CD4-positive, alpha-beta memory T cell (primary cell): ENCODE data around the gene STX3. TPM values are rescaled to one million over a fixed set of nuclear protein-coding genes. Genes with fewer than 3 reads are reported as not detected.

ENCODE experiments used
- CTCF ChIA-PET: fragments of 350-600 bp; sonication (Branson Sonifier 250); formaldehyde crosslinking; loops from one replicate; lab custom pipeline; 2021; ENCODE audit warnings: inconsistent platforms; ENCODE audit not compliant: partially characterized antibody; lab: Charles Lee
- POLR2A ChIA-PET: fragments of 350-600 bp; sonication (Branson Sonifier 250); formaldehyde crosslinking; loops from one replicate; lab custom pipeline; 2021; ENCODE audit not compliant: partially characterized antibody; lab: Charles Lee
- DNase-seq, 5 donors: peaks; one replicate each; pipeline versions ENCODE4 v3.0.0 to v3.0.0-alpha.2; 2020 to 2022; ENCODE audit warnings: mixed read lengths in 1 of 5
- H3K27ac ChIP-seq: one replicate; pipeline ENCODE4 v1.7.0; 2013; ENCODE audit warnings: low read depth, low read length
- H3K27me3 ChIP-seq: 2 replicates; pipeline ENCODE4 v1.7.0; 2013; ENCODE audit warnings: mild to moderate bottlenecking, low read length, moderate library complexity; ENCODE audit not compliant: insufficient read depth
- H3K36me3 ChIP-seq: 2 replicates; pipeline ENCODE4 v1.7.0; 2013; ENCODE audit warnings: mild to moderate bottlenecking, low read length, moderate library complexity; ENCODE audit not compliant: insufficient read depth
- H3K4me1 ChIP-seq: 2 replicates; pipeline ENCODE4 v1.7.0; 2013; ENCODE audit warnings: mild to moderate bottlenecking, low read length, moderate library complexity; ENCODE audit not compliant: insufficient read depth
- H3K4me3 ChIP-seq, 2 donors: one replicate each; pipeline ENCODE4 v1.7.0; 2013; ENCODE audit warnings: low read length in 2 of 2, mild to moderate bottlenecking in 1 of 2
- H3K9me3 ChIP-seq, 2 donors: one replicate each; pipeline ENCODE4 v1.7.0; 2013; ENCODE audit warnings: low read length in 2 of 2, control low read depth in 1 of 2; ENCODE audit not compliant: control insufficient read depth in 1 of 2
- H3K27ac Mint-ChIP-seq, 7 donors: one replicate each; pipeline ENCODE4 v1.8.0; 2020 to 2021; ENCODE audit warnings: mixed read lengths in 7 of 7, mild to moderate bottlenecking in 6 of 7, inconsistent platforms in 3 of 7, moderate library complexity in 3 of 7
- H3K27me3 Mint-ChIP-seq, 2 donors: one replicate each; pipeline ENCODE4 v1.8.0; 2020 to 2021; ENCODE audit warnings: mixed read lengths in 2 of 2
- H3K36me3 Mint-ChIP-seq, 2 donors: one replicate each; pipeline ENCODE4 v1.8.0; 2020 to 2021; ENCODE audit warnings: mixed read lengths in 2 of 2, inconsistent platforms in 1 of 2, mild to moderate bottlenecking in 1 of 2
- H3K4me1 Mint-ChIP-seq, 4 donors: one replicate each; pipeline ENCODE4 v1.8.0; 2020 to 2021; ENCODE audit warnings: mixed read lengths in 4 of 4, mild to moderate bottlenecking in 1 of 4
- H3K4me3 Mint-ChIP-seq, 8 donors: one replicate each; pipeline ENCODE4 v1.8.0; 2020 to 2021; ENCODE audit warnings: mixed read lengths in 8 of 8, mild to moderate bottlenecking in 7 of 8, moderate library complexity in 6 of 8, inconsistent platforms in 3 of 8
- H3K9me3 Mint-ChIP-seq, 8 donors: one replicate each; pipeline ENCODE4 v1.8.0; 2020 to 2021; ENCODE audit warnings: mixed read lengths in 8 of 8, mild to moderate bottlenecking in 5 of 8, inconsistent platforms in 3 of 8, moderate library complexity in 1 of 8
- intact Hi-C: fragments of 100-400 bp; cut with micrococcal nuclease; formaldehyde crosslinking; loops from one replicate; pipeline ENCODE4 v1.15.1; 2023
- polyA plus RNA-seq, 2 donors: library from polyadenylated mRNA; unstranded; fragments of 300-500 nt; fragmentation: Illumina TruSeq; gene quantifications; one replicate each; pipeline ENCODE4 v1.2.3, GENCODE V29; 2021
- total RNA-seq, 2 experiments: library from RNA; stranded (reverse); gene quantifications; one replicate each; pipeline ENCODE4 v1.2.3, GENCODE V29; 2021

Gene STX3
- total and polyA plus RNA-seq, 4 experiments from 2014 or later: 8.6 to 15.4 (median 11.1) TPM

DNA sequence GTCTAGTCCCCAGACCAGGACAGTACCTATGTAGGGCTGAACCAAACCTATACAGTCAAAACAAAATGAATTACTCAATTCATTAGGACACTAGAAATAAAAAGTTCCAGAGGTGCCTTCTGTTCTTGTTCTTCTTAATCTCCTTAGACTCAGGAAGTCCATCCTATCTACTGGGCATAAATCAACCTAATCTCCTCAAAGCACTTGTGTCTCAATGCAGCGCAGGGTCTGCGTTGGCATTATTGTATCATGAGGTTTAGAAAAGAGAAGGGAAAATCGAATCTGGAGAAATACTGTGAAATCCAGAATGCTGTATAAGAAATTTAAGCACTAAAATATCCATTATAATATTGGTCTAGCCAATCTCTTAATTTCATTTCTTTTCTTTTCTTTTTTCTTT lies 39.1 kb upstream of the STX3 start:
- no peak overlapping the region for H3K27ac ChIP-seq
- Mint-ChIP-seq H3K4me1 (no peaks in the 10 kb centered on the region), H3K9me3 (no peaks in the 10 kb centered on the region), H3K27me3 (peaks cover 5 to 17% of the 10 kb centered on the region in 2 donors), H3K4me3 (no peak overlapping the region), H3K27ac (no peak overlapping the region), H3K36me3 (no peaks in the 10 kb centered on the region)
- DNase-seq: no peak
- intact Hi-C loops: no loop called here
- ChIA-PET POLR2A (no interaction called here), CTCF (no interaction called here)
- H3K9me3 ChIP-seq: no peaks in the 10 kb centered on the region
- H3K4me1 ChIP-seq: no peaks in the 10 kb centered on the region
- H3K36me3 ChIP-seq: no peaks in the 10 kb centered on the region
- no peak overlapping the region for H3K4me3 ChIP-seq
- no peaks in the 10 kb centered on the region for H3K27me3 ChIP-seq

DNA sequence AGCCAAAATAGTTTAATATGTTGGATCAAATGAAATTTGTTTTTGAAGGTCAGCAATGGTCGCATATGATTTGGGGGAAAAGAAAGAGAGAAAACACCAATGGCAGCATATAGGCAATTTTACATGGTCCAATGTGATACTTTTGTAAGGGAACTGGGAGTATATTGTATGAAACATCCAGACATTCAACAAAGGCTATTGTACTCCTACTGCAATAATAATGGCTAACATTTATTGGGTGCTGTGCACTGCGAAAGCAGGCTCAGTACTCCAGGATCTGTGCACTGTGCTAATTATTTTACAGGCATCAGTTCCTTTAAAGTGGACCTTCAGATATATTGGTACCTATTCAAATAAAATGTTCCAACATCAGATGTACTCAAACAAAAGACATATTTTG lies 35.6 kb upstream of the STX3 start:
- ChIA-PET CTCF (no interaction called here), POLR2A (no interaction called here)
- H3K27me3 ChIP-seq: peaks cover 4% of the 10 kb centered on the region
- Mint-ChIP-seq H3K27ac (no peak overlapping the region), H3K36me3 (no peaks in the 10 kb centered on the region), H3K9me3 (no peaks in the 10 kb centered on the region), H3K4me1 (no peaks in the 10 kb centered on the region), H3K4me3 (no peak overlapping the region), H3K27me3 (peaks cover 6 to 14% of the 10 kb centered on the region in 2 donors)
- H3K9me3 ChIP-seq: no peaks in the 10 kb centered on the region
- DNase-seq: no peak
- H3K27ac ChIP-seq: no peak overlapping the region
- no peaks in the 10 kb centered on the region for H3K4me1 ChIP-seq
- no peak overlapping the region for H3K4me3 ChIP-seq
- intact Hi-C loops: no loop called here
- H3K36me3 ChIP-seq: no peaks in the 10 kb centered on the region

DNA sequence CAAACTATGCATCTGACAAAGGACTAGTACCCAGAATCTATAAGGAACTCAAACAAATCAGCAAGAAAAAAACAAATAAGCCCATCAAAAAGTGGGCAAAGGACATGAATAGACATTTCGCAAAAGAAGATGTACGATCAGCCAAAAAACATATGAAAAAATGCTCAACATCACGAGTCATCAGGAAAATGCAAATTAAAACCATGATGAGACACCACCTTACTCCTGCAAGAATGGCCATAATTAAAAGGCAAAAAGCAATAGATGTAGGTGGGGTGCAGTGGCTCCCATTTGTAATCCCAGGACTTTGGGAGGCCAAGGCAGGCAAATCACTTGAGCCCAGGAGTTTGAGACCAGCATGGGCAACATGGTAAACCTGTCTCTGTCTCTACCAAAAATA lies 31.1 kb upstream of the STX3 start:
- Histone ChIP-seq H3K27ac (no peak overlapping the region), H3K36me3 (no peaks in the 10 kb centered on the region), H3K4me1 (no peaks in the 10 kb centered on the region), H3K27me3 (peaks cover 4% of the 10 kb centered on the region), H3K9me3 (no peaks in the 10 kb centered on the region), H3K4me3 (no peak overlapping the region)
- H3K27me3 Mint-ChIP-seq: peaks cover 6% of the 10 kb centered on the region in 2 donors
- H3K4me1 Mint-ChIP-seq: peaks cover 0 to 7% (median 1%) of the 10 kb centered on the region in 4 donors
- POLR2A ChIA-PET: no interaction called here
- H3K36me3 Mint-ChIP-seq: no peaks in the 10 kb centered on the region
- H3K4me3 Mint-ChIP-seq: no peak overlapping the region
- H3K27ac Mint-ChIP-seq: no peak overlapping the region
- intact Hi-C loops: no loop called here
- no peak for DNase-seq
- H3K9me3 Mint-ChIP-seq: no peaks in the 10 kb centered on the region
- CTCF ChIA-PET: no interaction called here

DNA sequence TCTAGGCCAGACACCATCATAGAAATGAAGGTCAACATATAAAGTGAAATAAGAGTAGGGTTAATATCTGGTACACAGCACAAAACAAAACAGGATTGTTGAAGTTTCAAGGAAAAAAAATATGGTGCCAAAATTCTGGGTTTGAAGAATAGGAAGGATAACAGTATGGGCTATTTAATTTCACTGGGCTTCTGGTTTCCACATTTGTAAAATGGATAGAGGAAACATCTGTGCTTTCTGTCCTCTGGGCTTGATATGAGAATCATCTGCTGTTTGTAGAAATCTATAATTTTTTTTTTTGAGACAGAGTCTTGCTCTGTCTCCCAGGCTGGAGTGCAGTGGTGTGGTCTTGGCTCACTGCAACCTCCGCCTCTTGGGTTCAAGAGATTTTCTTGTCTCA lies 27.8 kb upstream of the STX3 start:
- Mint-ChIP-seq H3K36me3 (no peaks in the 10 kb centered on the region), H3K9me3 (no peaks in the 10 kb centered on the region), H3K4me1 (peaks cover 0 to 7% (median 2%) of the 10 kb centered on the region in 4 donors), H3K27ac (no peak overlapping the region), H3K27me3 (peaks cover 2 to 3% of the 10 kb centered on the region in 2 donors), H3K4me3 (no peak overlapping the region)
- no peaks in the 10 kb centered on the region for H3K36me3 ChIP-seq
- H3K9me3 ChIP-seq: no peaks in the 10 kb centered on the region
- POLR2A ChIA-PET: no interaction called here
- no peak overlapping the region for H3K4me3 ChIP-seq
- no peak overlapping the region for H3K27ac ChIP-seq
- intact Hi-C loops: no loop called here
- no peak for DNase-seq
- H3K27me3 ChIP-seq: no peaks in the 10 kb centered on the region
- no peaks in the 10 kb centered on the region for H3K4me1 ChIP-seq
- CTCF ChIA-PET: no interaction called here

DNA sequence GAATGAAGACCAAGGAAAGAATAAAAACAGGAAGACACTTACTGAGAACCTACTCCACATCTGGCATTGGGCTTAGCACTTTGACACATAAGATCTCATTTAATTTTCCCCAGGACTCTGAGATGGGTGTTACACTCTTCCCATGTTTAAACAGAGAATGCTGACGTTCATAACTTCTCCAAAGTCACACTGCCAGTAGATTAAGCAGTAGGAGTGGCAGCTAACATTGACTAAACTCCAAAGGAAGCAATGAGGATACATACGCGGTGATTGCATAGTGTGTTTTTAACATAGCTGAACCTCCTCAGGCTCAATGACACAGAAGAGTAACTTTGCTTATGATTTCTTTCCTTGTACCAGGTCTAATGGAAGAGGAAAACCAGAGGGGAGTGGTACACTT lies 27.0 kb upstream of the STX3 start:
- H3K27ac Mint-ChIP-seq: no peak overlapping the region
- peaks cover 0 to 7% (median 2%) of the 10 kb centered on the region in 4 donors for H3K4me1 Mint-ChIP-seq
- ChIA-PET POLR2A (no interaction called here), CTCF (no interaction called here)
- H3K27me3 Mint-ChIP-seq: peaks cover 2 to 3% of the 10 kb centered on the region in 2 donors
- Histone ChIP-seq H3K4me1 (no peaks in the 10 kb centered on the region), H3K27me3 (no peaks in the 10 kb centered on the region), H3K9me3 (no peaks in the 10 kb centered on the region), H3K36me3 (no peaks in the 10 kb centered on the region), H3K4me3 (no peak overlapping the region), H3K27ac (no peak overlapping the region)
- no peaks in the 10 kb centered on the region for H3K9me3 Mint-ChIP-seq
- intact Hi-C loops: no loop called here
- no peak overlapping the region for H3K4me3 Mint-ChIP-seq
- H3K36me3 Mint-ChIP-seq: no peaks in the 10 kb centered on the region
- DNase-seq: no peak

DNA sequence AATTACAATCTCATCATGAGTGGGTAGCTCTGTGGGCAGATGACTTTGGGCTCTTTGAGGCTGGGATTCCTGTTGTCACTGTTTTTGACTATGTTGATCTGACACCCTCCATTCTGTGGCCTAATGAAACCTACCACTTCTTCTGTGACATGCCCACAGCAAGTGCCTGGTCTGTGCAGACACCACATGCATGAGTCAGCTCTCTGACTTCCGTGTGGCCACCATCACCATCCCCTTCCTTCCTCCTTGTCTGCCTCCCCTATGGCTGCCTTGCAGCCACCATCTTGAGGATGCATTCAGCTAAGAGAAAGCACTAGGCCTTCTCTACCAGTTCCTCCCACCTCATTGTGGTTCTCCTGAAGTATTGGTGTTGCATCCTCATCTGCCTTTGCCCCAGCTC lies 26.3 kb upstream of the STX3 start:
- H3K4me1 Mint-ChIP-seq: peaks cover 0 to 7% (median 2%) of the 10 kb centered on the region in 4 donors
- POLR2A ChIA-PET: no interaction called here
- H3K27ac Mint-ChIP-seq: peak overlapping the region in 1 of 7 donors; percentile 5
- intact Hi-C loops: no loop called here
- Histone ChIP-seq H3K36me3 (no peaks in the 10 kb centered on the region), H3K9me3 (no peaks in the 10 kb centered on the region), H3K27ac (no peak overlapping the region), H3K27me3 (no peaks in the 10 kb centered on the region), H3K4me1 (no peaks in the 10 kb centered on the region), H3K4me3 (no peak overlapping the region)
- H3K36me3 Mint-ChIP-seq: no peaks in the 10 kb centered on the region
- no peak overlapping the region for H3K4me3 Mint-ChIP-seq
- H3K9me3 Mint-ChIP-seq: no peaks in the 10 kb centered on the region
- H3K27me3 Mint-ChIP-seq: peaks cover 2 to 6% of the 10 kb centered on the region in 2 donors
- DNase-seq: peak in 1 of 5 donors; percentile 31
- CTCF ChIA-PET: interaction anchor here (1.1 kb wide), 1 partner anchor 15 kb away, joined by 3 read pairs; no protein-coding TSS in a partner anchor

DNA sequence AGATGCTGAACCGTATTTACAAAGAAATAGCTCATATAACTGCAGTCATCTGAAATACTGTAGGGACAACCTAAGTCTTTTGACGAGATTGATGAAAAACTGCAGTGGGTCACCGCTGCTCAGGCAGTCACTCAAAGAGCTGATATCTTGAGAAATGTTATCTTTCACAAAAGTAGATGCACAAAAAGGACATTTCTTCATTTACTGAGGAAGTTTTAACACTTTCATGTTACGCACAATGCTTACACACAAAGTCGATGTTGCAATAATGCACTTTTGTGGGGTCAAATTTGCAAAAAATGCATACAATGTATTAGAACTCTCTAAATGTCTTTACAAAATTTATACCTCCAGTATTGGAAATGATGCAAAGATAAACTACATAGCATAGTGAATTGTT lies 25.3 kb upstream of the STX3 start:
- intact Hi-C loops: no loop called here
- Histone ChIP-seq H3K27ac (no peak overlapping the region), H3K4me3 (no peak overlapping the region), H3K36me3 (no peaks in the 10 kb centered on the region), H3K4me1 (no peaks in the 10 kb centered on the region), H3K9me3 (no peaks in the 10 kb centered on the region), H3K27me3 (no peaks in the 10 kb centered on the region)
- H3K27ac Mint-ChIP-seq: no peak overlapping the region
- CTCF ChIA-PET: interaction anchor here (1.1 kb wide), 1 partner anchor 14 kb away, joined by 3 read pairs; no protein-coding TSS in a partner anchor
- no peak overlapping the region for H3K4me3 Mint-ChIP-seq
- no peak for DNase-seq
- H3K4me1 Mint-ChIP-seq: peaks cover 0 to 7% (median 2%) of the 10 kb centered on the region in 4 donors
- no peaks in the 10 kb centered on the region for H3K9me3 Mint-ChIP-seq
- peaks cover 2 to 3% of the 10 kb centered on the region in 2 donors for H3K27me3 Mint-ChIP-seq
- no peaks in the 10 kb centered on the region for H3K36me3 Mint-ChIP-seq
- POLR2A ChIA-PET: no interaction called here
